Glutamatergic neuron (in vitro differentiated cells): ENCODE results near the gene PRKG1. TPM values are rescaled to one million over a fixed set of nuclear protein-coding genes. Genes with fewer than 3 reads are reported as not detected.

Source experiments
- DNase-seq: peaks from one replicate; pipeline ENCODE4 v3.0.0; 2022
- H3K27ac Mint-ChIP-seq: one replicate; pipeline ENCODE4 v1.8.0; 2020; ENCODE audit warnings: mild to moderate bottlenecking, mixed read lengths, inconsistent platforms; ENCODE audit not compliant: unreplicated experiment
- H3K27me3 Mint-ChIP-seq: one replicate; pipeline ENCODE4 v1.8.0; 2020; ENCODE audit warnings: mild to moderate bottlenecking, moderate library complexity, mixed read lengths, inconsistent platforms; ENCODE audit not compliant: unreplicated experiment
- H3K36me3 Mint-ChIP-seq: one replicate; pipeline ENCODE4 v1.8.0; 2020; ENCODE audit warnings: mild to moderate bottlenecking, mixed read lengths, inconsistent platforms; ENCODE audit not compliant: unreplicated experiment
- H3K4me1 Mint-ChIP-seq: one replicate; pipeline ENCODE4 v1.8.0; 2020; ENCODE audit warnings: mild to moderate bottlenecking, low read depth, mixed read lengths, inconsistent platforms; ENCODE audit not compliant: unreplicated experiment
- H3K4me3 Mint-ChIP-seq: one replicate; pipeline ENCODE4 v1.8.0; 2020; ENCODE audit warnings: mild to moderate bottlenecking, mixed read lengths, inconsistent platforms; ENCODE audit not compliant: unreplicated experiment
- H3K9me3 Mint-ChIP-seq: one replicate; pipeline ENCODE4 v1.8.0; 2020; ENCODE audit warnings: mild to moderate bottlenecking, moderate library complexity, mixed read lengths, inconsistent platforms; ENCODE audit not compliant: unreplicated experiment
- CTCF ChIP-seq: fragments of 200-600 bp; sonication (generic); IDR thresholded peaks from one replicate; pipeline ENCODE4 v1.5.0; 2021; ENCODE audit not compliant: partially characterized antibody, unreplicated experiment
- total RNA-seq: library from RNA; stranded (reverse); fragmentation: NEBNext Ultra II Directional; extraction: Animal tissue kit (Norgen Biotek cat#: 25700); gene quantifications from one replicate; pipeline ENCODE4 v1.2.1, GENCODE V29; 2021; ENCODE audit not compliant: unreplicated experiment

Gene PRKG1
- total RNA-seq, 1 donor from 2014 or later, result 52.7 TPM

GRCh38 chr10:51300617-51301304 lies 226.5 kb downstream of the PRKG1 start:
- no peak for DNase-seq
- Mint-ChIP-seq H3K27ac (no peak overlapping the region), H3K4me3 (no peak overlapping the region), H3K27me3 (peaks cover 2% of the 10 kb centered on the region), H3K4me1 (peaks cover 3% of the 10 kb centered on the region), H3K9me3 (peaks cover 2% of the 10 kb centered on the region), H3K36me3 (no peaks in the 10 kb centered on the region)
- no peak for TF ChIP-seq CTCF

DNA sequence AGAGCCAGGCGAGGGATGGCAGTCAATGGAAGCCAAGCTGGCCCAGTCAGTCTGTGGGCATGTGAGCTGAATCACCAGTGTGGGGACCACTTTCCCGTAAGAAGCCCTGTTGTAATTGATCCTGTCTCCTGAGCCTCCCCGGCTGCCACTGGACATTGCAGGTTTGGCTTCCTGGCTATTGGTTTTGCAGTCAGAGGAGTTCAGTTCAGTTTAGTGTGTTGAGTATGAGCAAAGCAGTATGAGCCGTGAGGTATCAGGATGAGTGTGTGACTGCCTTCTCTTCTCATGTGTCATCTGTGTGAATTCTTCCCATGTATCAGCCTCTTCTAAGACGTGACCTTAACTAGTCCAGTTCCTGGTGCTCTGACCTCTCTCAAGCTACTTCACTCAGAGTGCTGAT lies 227.4 kb downstream of the PRKG1 start:
- no peak for DNase-seq
- no peak overlapping the region for H3K27ac Mint-ChIP-seq
- no peak overlapping the region for H3K4me3 Mint-ChIP-seq
- H3K27me3 Mint-ChIP-seq, result peaks cover 2% of the 10 kb centered on the region
- peaks cover 3% of the 10 kb centered on the region for H3K4me1 Mint-ChIP-seq
- H3K36me3 Mint-ChIP-seq, result no peaks in the 10 kb centered on the region
- no peak for TF ChIP-seq CTCF
- H3K9me3 Mint-ChIP-seq, result peaks cover 2% of the 10 kb centered on the region

- H3K4me3 Mint-ChIP-seq, result no peak overlapping the region
- H3K27ac Mint-ChIP-seq, result no peak overlapping the region
- DNase-seq, result no peak
- peaks cover 2% of the 10 kb centered on the region for H3K9me3 Mint-ChIP-seq
- peaks cover 2% of the 10 kb centered on the region for H3K27me3 Mint-ChIP-seq
- TF ChIP-seq CTCF, result no peak
- H3K4me1 Mint-ChIP-seq, result peaks cover 3% of the 10 kb centered on the region
- no peaks in the 10 kb centered on the region for H3K36me3 Mint-ChIP-seq
Measured at GRCh38 chr10:51302316-51302715, 228.0 kb downstream of the PRKG1 start.

- DNase-seq, result no peak
- H3K27me3 Mint-ChIP-seq, result peaks cover 2% of the 10 kb centered on the region
- no peaks in the 10 kb centered on the region for H3K4me1 Mint-ChIP-seq
- H3K9me3 Mint-ChIP-seq, result peaks cover 5% of the 10 kb centered on the region
- no peak overlapping the region for H3K4me3 Mint-ChIP-seq
- TF ChIP-seq CTCF, result no peak
- no peak overlapping the region for H3K27ac Mint-ChIP-seq
- no peaks in the 10 kb centered on the region for H3K36me3 Mint-ChIP-seq
Measured at GRCh38 chr10:51308116-51308515, 233.8 kb downstream of the PRKG1 start.

GRCh38 chr10:51311228-51311627 lies 236.9 kb downstream of the PRKG1 start:
- H3K4me3 Mint-ChIP-seq, result no peak overlapping the region
- no peaks in the 10 kb centered on the region for H3K27me3 Mint-ChIP-seq
- no peak for TF ChIP-seq CTCF
- H3K27ac Mint-ChIP-seq, result no peak overlapping the region
- H3K9me3 Mint-ChIP-seq, result peaks cover 4% of the 10 kb centered on the region
- no peak for DNase-seq
- H3K4me1 Mint-ChIP-seq, result no peaks in the 10 kb centered on the region
- H3K36me3 Mint-ChIP-seq, result no peaks in the 10 kb centered on the region
